Epithelial cell of proximal tubule (primary cell): ENCODE data around the gene PDK3. TPM values are rescaled to one million over a fixed set of nuclear protein-coding genes. Genes with fewer than 3 reads are reported as not detected.

Experiments used
- DNase-seq: peaks from one replicate; pipeline ENCODE4 v3.0.0-alpha.2; 2011; ENCODE audit warnings: low read depth
- H3K4me3 ChIP-seq: 2 replicates; pipeline ENCODE4 v1.5.1; 2011; ENCODE audit warnings: low read depth, mild to moderate bottlenecking, low read length
- CTCF ChIP-seq: conservative IDR thresholded peaks from 2 replicates; pipeline ENCODE4 v1.5.1; 2012; ENCODE audit warnings: low read depth, mild to moderate bottlenecking, low read length
- total RNA-seq: library from RNA; depleted of rRNA; stranded (reverse); fragments of >200 nt; gene quantifications from 2 replicates; pipeline ENCODE4 v1.2.3, GENCODE V29; 2015

The PDK3 gene
- total RNA-seq, 1 donor from 2014 or later: 13.6 TPM

- peak overlapping the region; percentile 27 for H3K4me3 ChIP-seq
- DNase-seq: peak; percentile 6
- no peak for TF ChIP-seq CTCF
Observed at GRCh38 chrX:24426921-24427746, 38.0 kb upstream of the PDK3 start.

- no peak for DNase-seq
- no peak for TF ChIP-seq CTCF
Observed at GRCh38 chrX:24427747-24428019, 37.4 kb upstream of the PDK3 start.

GRCh38 chrX:24428516-24428915, 36.6 kb upstream of the PDK3 start:
- no peak for TF ChIP-seq CTCF
- no peak overlapping the region for H3K4me3 ChIP-seq
- no peak for DNase-seq

More at GRCh38 chrX:24427747-24428019, 37.4 kb upstream of the PDK3 start:
- H3K4me3 ChIP-seq: no peak overlapping the region

GRCh38 chrX:24435060-24435459, 30.0 kb upstream of the PDK3 start:
- TF ChIP-seq CTCF: no peak
- DNase-seq: no peak
- no peak overlapping the region for H3K4me3 ChIP-seq

- DNase-seq: no peak
- TF ChIP-seq CTCF: no peak
- no peak overlapping the region for H3K4me3 ChIP-seq
Observed at GRCh38 chrX:24443918-24444317, 21.2 kb upstream of the PDK3 start.

GRCh38 chrX:24444645-24445044, 20.4 kb upstream of the PDK3 start:
- TF ChIP-seq CTCF: no peak
- no peak overlapping the region for H3K4me3 ChIP-seq
- no peak for DNase-seq

GRCh38 chrX:24448762-24449250, 16.3 kb upstream of the PDK3 start:
- DNase-seq: no peak
- no peak overlapping the region for H3K4me3 ChIP-seq
- TF ChIP-seq CTCF: no peak
